Measurements from ENCODE around the gene RPS2. TPM values are rescaled to one million over a fixed set of nuclear protein-coding genes. Genes with fewer than 3 reads are reported as not detected.
"Not testable (repeated sequence)": the region's sequence is repeated elsewhere in the genome, so short reads cannot be mapped to it uniquely, and the experiment has no call there.

RPS2 gene
- total RNA-seq, 2 donors from 2014 or later = 782 to 1,247 TPM

DNA sequence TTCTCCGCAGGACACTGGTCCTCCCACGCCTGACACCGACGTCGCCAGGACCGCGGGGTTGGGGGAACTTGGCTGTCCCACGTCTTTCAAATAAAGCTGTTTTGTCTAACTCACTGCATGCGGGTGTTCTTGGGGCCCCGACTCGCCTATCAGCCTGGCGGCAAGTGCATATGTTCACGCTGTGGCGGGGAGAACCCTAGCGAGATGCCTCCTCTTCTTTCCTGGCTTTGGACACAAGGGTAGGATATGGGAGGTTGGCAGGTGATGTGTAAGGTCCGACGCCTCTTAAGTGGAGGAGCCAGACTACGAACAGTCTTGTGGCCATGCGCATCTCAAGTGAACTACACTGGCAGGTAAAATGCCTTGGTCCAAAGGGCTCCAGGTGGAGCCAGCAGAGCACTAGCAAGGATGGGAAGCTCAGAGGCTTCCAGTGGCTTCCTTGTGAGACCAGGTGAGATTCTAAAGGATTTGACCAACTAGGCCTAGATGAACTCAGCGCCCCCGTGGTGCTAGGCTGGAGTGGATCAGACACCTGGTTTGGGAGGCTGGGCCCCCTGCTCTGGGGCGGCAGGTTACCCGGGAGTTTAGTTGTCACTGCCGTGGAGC, 873 bp upstream of the RPS2 start:
- Histone ChIP-seq H3K4me1 (peaks cover 0 to 38% of the 10 kb centered on the region in 2 donors), H3K4me3 (peak overlapping the region; percentile 74 to 80), H3K27me3 (no peaks in the 10 kb centered on the region), H3K36me3 (peaks cover 26% of the 10 kb centered on the region), H3K27ac (peak overlapping the region; percentile 88 to 91), H3K9me3 (no peaks in the 10 kb centered on the region)
- no peak for TF ChIP-seq CTCF (IDR thresholded peaks at IDR 0.05)
- DNase-seq (ENCODE audit: low spot score) = no peak

GRCh38 chr16:1963806-1964505, 670 bp downstream of the RPS2 start:
- peaks cover 0 to 44% of the 10 kb centered on the region in 2 donors for H3K4me1 ChIP-seq
- DNase-seq (ENCODE audit: low spot score) = no peak
- no peaks in the 10 kb centered on the region for H3K9me3 ChIP-seq
- peak overlapping the region; percentile 88 to 91 for H3K27ac ChIP-seq
- peaks cover 26% of the 10 kb centered on the region for H3K36me3 ChIP-seq
- TF ChIP-seq CTCF (IDR thresholded peaks at IDR 0.05) = peak in 1 of 2 donors; percentile 54
- H3K4me3 ChIP-seq = peak overlapping the region; percentile 74 to 80
- H3K27me3 ChIP-seq = no peaks in the 10 kb centered on the region

- not testable (repeated sequence) for H3K27ac ChIP-seq; H3K9me3 ChIP-seq; H3K27me3 ChIP-seq; H3K4me3 ChIP-seq; DNase-seq (ENCODE audit: low spot score)
- H3K36me3 ChIP-seq = peaks cover 26% of the 10 kb centered on the region
- H3K4me1 ChIP-seq = peaks cover 0 to 48% of the 10 kb centered on the region in 2 donors
Measured at GRCh38 chr16:1962161-1963153, 2.2 kb downstream of the RPS2 start.

GRCh38 chr16:1961651-1962067, 3.0 kb downstream of the RPS2 start:
- peaks cover 26% of the 10 kb centered on the region for H3K36me3 ChIP-seq
- H3K4me3 ChIP-seq = no peak overlapping the region
- peaks cover 0 to 48% of the 10 kb centered on the region in 2 donors for H3K4me1 ChIP-seq
- no peak for DNase-seq (ENCODE audit: low spot score)
- no peaks in the 10 kb centered on the region for H3K9me3 ChIP-seq
- no peak for TF ChIP-seq CTCF (IDR thresholded peaks at IDR 0.05)
- H3K27me3 ChIP-seq = no peaks in the 10 kb centered on the region
- no peak overlapping the region for H3K27ac ChIP-seq

DNA sequence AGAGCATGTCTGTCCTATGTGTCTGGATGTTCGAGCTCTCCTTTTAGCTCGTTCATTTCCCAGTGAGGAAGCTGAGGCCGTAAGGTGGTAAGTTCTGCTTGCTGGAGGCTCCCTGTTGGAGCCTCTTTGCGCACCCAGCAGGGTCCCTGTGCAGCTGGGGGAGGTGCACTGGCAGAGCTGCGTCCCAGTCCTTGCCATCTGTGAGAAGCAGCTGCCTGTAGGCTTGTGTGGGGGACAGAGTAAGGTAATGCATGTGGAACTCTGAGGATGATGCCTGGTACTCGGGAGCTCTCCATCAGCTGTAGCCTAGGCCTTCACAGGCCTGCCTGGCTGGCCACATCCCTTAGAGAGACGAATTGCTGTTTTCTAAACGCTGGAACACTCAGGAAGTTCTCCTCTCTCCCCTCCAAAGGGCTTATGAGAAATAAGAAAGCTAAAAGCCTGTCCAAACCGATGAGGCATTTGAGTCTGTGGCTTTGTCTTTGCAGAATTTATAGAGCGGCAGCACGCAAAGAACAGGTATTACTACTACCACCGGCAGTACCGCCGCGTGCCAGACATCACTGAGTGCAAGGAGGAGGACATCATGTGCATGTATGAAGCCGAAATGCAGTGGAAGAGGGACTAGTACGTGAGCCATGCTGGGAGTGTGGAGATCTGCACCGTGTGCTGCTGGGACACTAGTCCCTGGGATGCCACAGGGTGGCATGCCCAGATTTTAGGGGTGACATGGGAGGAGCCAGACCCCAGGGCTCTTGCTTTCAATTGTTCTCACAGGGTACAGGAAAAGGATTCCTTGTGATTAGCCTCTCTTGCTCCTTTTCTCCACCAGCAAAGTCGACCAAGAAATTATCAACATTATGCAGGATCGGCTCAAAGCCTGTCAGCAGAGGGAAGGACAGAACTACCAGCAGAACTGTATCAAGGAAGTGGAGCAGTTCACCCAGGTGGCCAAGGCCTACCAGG, 3.7 kb downstream of the RPS2 start:
- peak overlapping the region in 1 of 2 donors; percentile 88 for H3K4me3 ChIP-seq
- no peaks in the 10 kb centered on the region for H3K27me3 ChIP-seq
- H3K9me3 ChIP-seq = no peaks in the 10 kb centered on the region
- DNase-seq (ENCODE audit: low spot score) = no peak
- H3K36me3 ChIP-seq = peaks cover 26% of the 10 kb centered on the region
- peak overlapping the region in 1 of 2 donors; percentile 85 for H3K27ac ChIP-seq
- peaks cover 0 to 45% of the 10 kb centered on the region in 2 donors for H3K4me1 ChIP-seq
- TF ChIP-seq CTCF (IDR thresholded peaks at IDR 0.05) = no peak
